GM21717 (cell line): Measurements from ENCODE around the gene MROH7.

ENCODE experiments used
- ATAC-seq: cut with Tn5 transposase; IDR thresholded peaks from one replicate; pipeline ENCODE4 v1.9.1; 2021; ENCODE audit warnings: mild to moderate bottlenecking, moderate library complexity; ENCODE audit not compliant: unreplicated experiment

Gene MROH7

GRCh38 chr1:54723985-54724384 lies 82.4 kb downstream of the MROH7 start:
- no peak for ATAC-seq

DNA sequence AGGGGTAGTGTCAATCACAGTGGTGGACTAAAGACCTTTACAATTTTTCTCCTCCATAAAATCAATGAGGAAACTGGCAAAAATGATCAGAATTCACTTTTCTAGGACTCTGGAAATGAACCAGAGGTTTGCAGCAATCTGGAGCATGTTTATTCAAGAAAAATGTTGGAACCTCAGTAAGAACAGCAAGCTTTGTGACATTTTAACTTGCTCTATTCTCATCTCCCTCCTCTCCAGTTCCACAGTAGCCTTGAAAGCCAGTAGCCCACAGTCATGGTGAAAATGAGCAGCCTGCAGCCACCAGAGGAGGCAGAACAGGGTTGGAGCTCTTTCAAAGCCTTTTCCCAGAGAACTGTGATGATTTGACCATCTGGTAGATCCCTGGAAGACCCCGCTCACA lies 83.2 kb downstream of the MROH7 start:
- no peak for ATAC-seq

GRCh38 chr1:54728027-54728426 lies 86.4 kb downstream of the MROH7 start:
- ATAC-seq = no peak

GRCh38 chr1:54736685-54737084 lies 95.1 kb downstream of the MROH7 start:
- no peak for ATAC-seq

DNA sequence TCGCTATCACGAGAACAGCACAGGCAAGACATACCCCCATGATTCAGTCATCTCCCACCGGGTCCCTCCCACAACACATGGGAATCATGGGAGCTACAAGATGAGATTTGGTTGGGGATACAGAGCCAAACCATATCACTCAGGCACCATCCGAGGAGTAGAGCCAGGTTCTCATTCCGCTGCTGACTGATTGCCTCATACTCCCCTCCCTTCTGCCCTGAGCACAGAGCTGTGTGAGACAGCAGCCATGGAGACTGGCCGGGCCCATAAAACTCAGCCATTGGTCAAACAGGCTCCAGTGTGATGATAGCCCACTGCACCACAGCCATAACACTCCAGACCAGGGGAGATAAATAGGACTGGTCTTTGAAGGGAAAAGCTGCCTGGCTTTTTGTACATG lies 96.7 kb downstream of the MROH7 start:
- no peak for ATAC-seq

GRCh38 chr1:54741531-54741930 lies 99.9 kb downstream of the MROH7 start:
- no peak for ATAC-seq

- ATAC-seq = no peak
These were observed 100.7 kb downstream of the MROH7 start for GRCh38 chr1:54742282-54742681.

DNA sequence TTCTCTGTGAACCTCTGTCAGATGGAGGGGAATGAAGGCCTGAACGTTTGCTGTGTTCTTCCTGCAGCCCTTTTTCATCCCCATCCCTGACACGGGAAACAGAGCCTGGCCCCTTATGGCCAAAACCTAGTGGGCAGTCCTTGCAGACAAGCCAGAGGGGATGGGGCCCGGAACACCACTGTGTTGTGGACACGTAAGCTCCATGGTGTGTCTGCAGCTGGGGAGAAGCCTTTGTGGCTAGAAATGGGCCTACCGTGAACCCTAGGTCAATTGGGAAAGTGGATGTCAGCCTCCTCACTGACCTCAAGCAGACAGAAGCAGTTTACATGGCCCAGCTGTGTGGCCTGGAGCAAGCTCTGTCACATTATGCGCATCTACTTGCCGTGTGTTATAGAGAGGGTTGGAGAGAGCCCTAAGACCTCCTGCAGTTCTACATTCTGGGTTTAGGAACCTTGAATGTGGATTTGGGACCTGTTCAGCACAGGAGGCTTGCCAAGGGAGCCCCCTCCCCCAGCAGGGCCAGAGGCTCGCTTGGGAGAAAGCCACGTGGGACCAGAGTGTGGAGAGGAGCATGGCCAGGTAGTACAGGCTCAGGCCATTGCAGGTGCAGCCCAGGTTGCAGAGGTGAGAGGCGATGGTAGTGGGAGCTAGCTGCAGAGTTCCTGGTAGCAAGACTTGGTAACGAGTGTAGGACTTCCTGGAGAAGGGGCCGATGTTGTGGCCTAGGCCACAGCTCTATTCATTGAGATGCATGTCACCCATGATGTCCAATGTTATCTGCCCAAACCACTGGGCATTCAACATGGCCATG lies 102.0 kb downstream of the MROH7 start:
- no peak for ATAC-seq

DNA sequence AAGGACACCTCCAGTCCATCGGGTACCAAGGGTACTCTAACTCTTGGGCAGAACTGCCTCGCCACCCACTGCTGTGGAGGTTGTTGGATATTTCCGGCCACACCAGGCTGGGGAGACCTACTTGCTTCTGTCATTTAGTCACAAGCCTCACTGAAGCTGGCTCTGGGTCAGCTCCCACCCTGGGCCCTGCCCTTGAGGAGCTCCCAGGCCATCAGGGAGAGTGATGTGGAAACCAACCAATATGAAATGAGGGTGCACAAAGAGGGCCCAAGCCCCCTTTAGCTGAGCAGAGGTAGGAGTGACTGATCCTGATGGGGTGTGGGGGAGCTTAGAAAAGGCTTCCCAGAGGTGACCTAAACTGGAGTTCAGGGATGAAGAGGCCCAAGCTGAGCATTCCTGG lies 103.1 kb downstream of the MROH7 start:
- ATAC-seq = no peak

- no peak for ATAC-seq
These were observed 103.7 kb downstream of the MROH7 start for GRCh38 chr1:54745274-54745673.

DNA sequence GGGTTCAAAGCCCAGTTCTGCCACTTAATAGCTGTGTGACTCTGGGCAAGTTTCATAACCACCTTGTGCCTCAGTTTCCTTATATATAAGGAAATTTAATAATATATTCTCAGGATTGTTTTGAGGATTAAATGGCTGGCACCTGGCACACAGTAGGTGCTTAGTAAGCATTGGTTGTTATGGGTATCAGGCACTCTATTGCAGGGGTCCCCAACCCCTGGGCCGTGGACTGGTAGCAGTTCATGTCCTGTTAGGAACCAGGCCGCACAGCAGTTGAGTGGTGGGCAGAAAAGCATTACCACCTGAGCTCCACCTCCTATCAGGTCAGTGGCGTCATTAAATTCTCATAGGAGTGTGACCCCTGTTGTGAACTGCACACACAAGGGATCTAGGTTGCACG lies 104.3 kb downstream of the MROH7 start:
- no peak for ATAC-seq

DNA sequence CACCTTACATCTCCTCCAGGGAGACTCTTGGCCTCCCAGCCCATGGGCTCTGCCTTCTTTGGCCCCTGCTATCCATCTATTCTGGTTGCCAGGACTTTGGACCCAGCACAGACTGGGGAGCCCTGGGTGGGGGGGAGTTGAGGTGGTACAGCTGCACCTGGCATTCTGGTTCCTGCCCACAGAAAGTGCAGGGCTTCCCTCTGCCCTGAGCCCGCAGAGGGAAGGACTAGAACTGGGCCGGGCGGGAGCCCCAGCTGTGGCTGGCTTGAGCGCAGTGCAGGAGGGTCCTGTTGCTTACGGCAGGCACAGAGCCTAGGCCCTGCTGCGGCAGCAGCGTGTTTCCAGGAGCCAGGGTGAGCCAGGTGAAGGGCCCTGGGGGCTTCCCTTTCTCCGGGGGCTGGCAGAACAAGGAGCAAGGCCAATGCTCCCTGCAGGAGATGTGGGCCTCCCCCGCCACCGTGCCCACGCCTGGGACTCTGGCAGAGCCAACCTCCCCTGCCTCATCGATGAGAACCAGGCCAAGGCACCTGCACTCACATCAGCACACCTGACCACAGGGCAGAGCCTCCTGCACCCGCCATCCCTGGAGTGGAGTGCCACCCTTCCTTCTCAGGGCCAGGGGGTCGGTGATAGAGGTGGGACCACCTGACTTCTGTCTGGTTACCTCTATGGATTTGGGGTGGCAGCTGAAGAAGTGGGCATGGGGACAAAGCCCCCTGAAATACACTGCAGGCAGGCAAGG lies 106.7 kb downstream of the MROH7 start:
- no peak for ATAC-seq

- no peak for ATAC-seq
These were observed 109.0 kb downstream of the MROH7 start for GRCh38 chr1:54750596-54750995.

- ATAC-seq = no peak
These were observed 109.8 kb downstream of the MROH7 start for GRCh38 chr1:54751426-54751825.

DNA sequence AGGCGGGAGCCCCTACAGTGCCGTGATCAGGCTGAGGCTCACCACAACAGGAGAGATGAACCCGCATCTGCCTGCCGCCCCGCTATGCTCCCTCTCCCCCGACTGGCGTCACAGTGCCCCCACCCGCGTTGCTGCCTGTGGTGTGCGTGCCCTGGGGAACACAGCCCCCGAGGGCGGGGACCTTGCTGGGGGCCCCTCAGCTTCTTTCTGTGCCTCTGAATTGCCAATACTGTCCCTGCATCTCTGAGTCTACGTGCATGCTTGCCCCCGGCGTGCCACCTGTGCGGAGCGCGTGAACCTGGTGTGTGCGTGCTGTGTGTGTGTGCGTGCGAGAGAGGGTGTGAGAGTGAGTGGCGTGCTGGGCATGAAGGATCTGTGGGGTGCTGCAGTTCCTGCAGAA lies 112.5 kb downstream of the MROH7 start:
- ATAC-seq = no peak

- no peak for ATAC-seq
These were observed 113.1 kb downstream of the MROH7 start for GRCh38 chr1:54754486-54755285.

DNA sequence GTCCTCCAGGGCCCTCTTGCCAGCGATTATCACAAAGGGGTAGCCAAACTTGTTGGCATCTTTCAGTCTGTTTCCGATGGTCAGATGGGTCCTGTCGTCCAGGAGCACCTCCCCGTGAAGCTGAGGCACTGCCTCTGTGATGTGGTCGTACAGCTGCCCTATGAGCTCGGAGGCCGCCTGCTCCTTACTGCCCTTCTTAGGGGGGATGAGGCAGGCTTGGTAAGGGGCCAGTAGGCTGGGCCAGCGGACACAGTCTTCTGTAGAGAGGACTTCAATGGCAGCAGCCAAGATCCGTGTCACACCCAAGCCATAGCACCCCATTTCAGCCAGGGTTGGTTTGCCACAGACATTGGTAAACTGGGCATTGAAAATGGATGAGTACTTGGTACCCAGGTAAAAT lies 116.2 kb downstream of the MROH7 start:
- no peak for ATAC-seq

DNA sequence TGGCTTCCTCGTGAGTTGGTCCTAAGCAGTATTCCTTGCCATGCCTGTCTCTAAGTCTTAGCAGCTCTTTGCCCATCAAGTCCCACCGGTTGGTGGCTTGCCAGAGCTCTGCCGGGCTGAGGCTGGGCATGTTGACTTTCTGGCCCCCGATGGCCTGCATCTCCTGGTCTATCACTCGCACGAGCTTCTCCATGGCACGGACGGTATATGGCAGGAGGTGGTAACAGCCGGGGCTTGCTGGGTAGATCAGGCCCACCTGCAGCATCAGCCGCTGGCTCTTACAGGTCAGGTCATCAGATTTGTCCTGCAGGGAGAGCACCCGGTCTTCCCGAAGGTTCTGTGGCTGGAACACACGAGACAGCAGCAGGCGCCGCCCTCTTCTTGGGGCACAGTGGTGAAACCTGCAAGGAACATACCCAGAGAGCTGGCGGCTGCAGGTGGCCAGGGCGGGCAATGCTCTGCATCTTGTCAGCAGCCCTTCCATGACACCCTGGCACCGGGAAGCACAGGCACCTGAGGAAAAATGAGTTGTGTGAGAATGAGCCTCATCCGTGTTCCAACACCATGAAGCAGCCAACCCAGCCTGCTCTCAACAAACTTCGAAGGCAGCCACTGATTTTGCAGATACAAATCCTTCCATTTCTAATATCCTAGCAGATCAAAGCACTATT lies 117.2 kb downstream of the MROH7 start:
- no peak for ATAC-seq
